Spinal cord (tissue), 10 donors: Measurements from ENCODE around the gene NKX2-4. TPM values are rescaled to one million over a fixed set of nuclear protein-coding genes. Genes with fewer than 3 reads are reported as not detected.

Experiments
- DNase-seq, 6 donors: peaks; one replicate each; pipeline versions ENCODE4 v3.0.0 to v3.0.0-alpha.2; 2013 to 2015; ENCODE audit warnings: low spot score in 6 of 6, low read depth in 4 of 6
- H3K27ac ChIP-seq: one replicate; pipeline ENCODE4 v1.5.1; 2013; ENCODE audit warnings: low read depth, low read length, control low read depth
- H3K27me3 ChIP-seq: one replicate; pipeline ENCODE4 v1.6.1; 2013; ENCODE audit warnings: low read length; ENCODE audit not compliant: control insufficient read depth, insufficient read depth
- H3K36me3 ChIP-seq: one replicate; pipeline ENCODE4 v1.6.1; 2013; ENCODE audit warnings: low read length; ENCODE audit not compliant: control insufficient read depth, insufficient read depth
- H3K4me1 ChIP-seq: one replicate; pipeline ENCODE4 v1.6.1; 2013; ENCODE audit warnings: low read length; ENCODE audit not compliant: control insufficient read depth, insufficient read depth
- H3K4me3 ChIP-seq: one replicate; pipeline ENCODE4 v1.5.1; 2013; ENCODE audit warnings: low read depth, low read length, control low read depth
- H3K9me3 ChIP-seq: one replicate; pipeline ENCODE4 v1.6.1; 2013; ENCODE audit warnings: low read length; ENCODE audit not compliant: control insufficient read depth, insufficient read depth
- WGBS: methylation state at CpG from one replicate; pipeline ENCODE4 v1.1.5; 2013; ENCODE audit warnings: missing lambda C conversion rate; ENCODE audit not compliant: insufficient coverage; 5-methylcytosine and 5-hydroxymethylcytosine counted together
- polyA plus RNA-seq, 2 donors: library from polyadenylated mRNA; unstranded; fragments of 120-200 nt; gene quantifications; one replicate each; pipeline ENCODE4 v1.2.1, GENCODE V29; 2013; ENCODE audit not compliant: insufficient read length in 2 of 2
- small RNA-seq: library from RNA; depleted of rRNA; stranded (forward); fragments of <200 nt; gene quantifications from one replicate; pipeline ENCODE3, GENCODE V24; 2014; ENCODE audit warnings: low replicate concordance
- total RNA-seq, 2 donors: library from RNA; depleted of rRNA in 1 of 2; stranded (reverse); fragments of 120-200 nt in 1 of 2; fragments of >200 nt in 1 of 2; gene quantifications; one replicate each; pipeline versions ENCODE4 v1.2.3 to v1.2.4, GENCODE V29; 2013 to 2014
- donor health status: healthy.

Gene NKX2-4
- total and polyA plus RNA-seq, 4 donors: 0.11 TPM; not detected in 3

DNA sequence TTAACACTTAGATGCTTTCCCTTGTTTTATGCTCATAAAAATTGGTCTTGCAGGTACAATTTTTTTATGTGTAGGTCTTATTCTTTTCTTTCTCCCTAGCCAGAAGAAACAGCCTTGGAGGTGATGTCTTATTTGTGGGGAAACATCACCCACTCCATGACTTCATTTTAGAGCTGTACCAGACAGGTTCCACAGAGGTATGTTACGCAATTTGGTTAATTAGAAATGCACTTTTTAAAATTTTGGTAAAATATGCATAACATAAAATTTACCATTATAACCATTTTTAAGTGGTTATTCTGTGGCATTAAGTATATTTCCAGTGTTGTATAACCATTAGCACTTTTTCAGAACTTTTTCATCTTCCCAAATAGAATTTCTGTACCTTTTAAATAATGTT, 41.3 kb downstream of the NKX2-4 start:
- Histone ChIP-seq H3K9me3 (no peaks in the 10 kb centered on the region), H3K27ac (no peak overlapping the region), H3K27me3 (no peaks in the 10 kb centered on the region), H3K4me1 (no peaks in the 10 kb centered on the region), H3K36me3 (peaks cover 7% of the 10 kb centered on the region), H3K4me3 (no peak overlapping the region)
- no peak for DNase-seq
- WGBS: no CpG with 5 or more reads among the region's 1 CpG

- Histone ChIP-seq H3K9me3 (no peaks in the 10 kb centered on the region), H3K27me3 (no peaks in the 10 kb centered on the region), H3K36me3 (peaks cover 11% of the 10 kb centered on the region), H3K4me1 (no peaks in the 10 kb centered on the region), H3K27ac (no peak overlapping the region), H3K4me3 (no peak overlapping the region)
- no peak for DNase-seq
- no CpG with 5 or more reads among the region's 1 CpG for WGBS
Observed at GRCh38 chr20:21353236-21353635, 44.1 kb downstream of the NKX2-4 start.

- no peak for DNase-seq
Observed at GRCh38 chr20:21352703-21353102, 44.6 kb downstream of the NKX2-4 start.

More at GRCh38 chr20:21352703-21353102, 44.6 kb downstream of the NKX2-4 start:
- H3K27ac ChIP-seq: no peak overlapping the region
- no peak overlapping the region for H3K4me3 ChIP-seq
- peaks cover 11% of the 10 kb centered on the region for H3K36me3 ChIP-seq
- no peaks in the 10 kb centered on the region for H3K27me3 ChIP-seq
- no peaks in the 10 kb centered on the region for H3K9me3 ChIP-seq
- no peaks in the 10 kb centered on the region for H3K4me1 ChIP-seq

Small RNA genes lying within 50 kb of the gene (small RNA-seq; reads per million reads assigned to genes)
- not detected for gene RN7SKP140

Other genes starting within 250 kb of the NKX2-4 start
- 10 to 100 TPM; 58.0 to 67.1 TPM for gene XRN2, start 94.2 kb downstream of the NKX2-4 start, total RNA-seq
- 10 to 100 TPM; 48.5 to 55.8 TPM for gene XRN2, start 94.2 kb downstream of the NKX2-4 start, polyA plus RNA-seq
- 1 to 10 TPM; 3.0 to 6.6 TPM for gene NKX2-2, start 116.5 kb upstream of the NKX2-4 start, total RNA-seq
- gene NKX2-2, start 116.5 kb upstream of the NKX2-4 start, polyA plus RNA-seq: 10 to 100 TPM; 37.9 to 52.9 TPM